Tibial artery (tissue), 4 donors: ENCODE data around the gene ITPRIPL1.

Experiments used
- DNase-seq, 2 donors: peaks; one replicate each; pipeline ENCODE4 v3.0.0-alpha.2; 2019
- H3K27ac ChIP-seq, 2 donors: fragments of 200-600 bp; sonication (generic) in 1 of 2; 1 replicate in 1 of 2; 2 replicates in 1 of 2; pipeline ENCODE4 v1.5.1; 2018 to 2019; ENCODE audit warnings: mild to moderate bottlenecking in 1 of 2
- H3K27me3 ChIP-seq, 2 donors: fragments of 200-600 bp; sonication (generic) in 1 of 2; one replicate each; pipeline versions ENCODE4 v1.5.1 to v1.6.0; 2016 to 2019
- H3K36me3 ChIP-seq, 3 donors: fragments of 200-600 bp; sonication (generic) in 2 of 3; one replicate each; pipeline ENCODE4 v1.5.1; 2016 to 2019; ENCODE audit warnings: mild to moderate bottlenecking in 2 of 3
- H3K4me1 ChIP-seq, 4 donors: fragments of 200-600 bp; sonication (generic) in 2 of 4; 1 replicate in 3 of 4; 2 replicates in 1 of 4; pipeline ENCODE4 v1.5.1; 2016 to 2019
- H3K4me3 ChIP-seq, 2 donors: fragments of 200-600 bp; sonication (generic) in 1 of 2; 1 replicate in 1 of 2; 2 replicates in 1 of 2; pipeline ENCODE4 v1.5.1; 2018 to 2019; ENCODE audit warnings: mild to moderate bottlenecking in 2 of 2
- H3K9me3 ChIP-seq, 3 donors: fragments of 200-600 bp; sonication (generic) in 1 of 3; one replicate each; pipeline ENCODE4 v1.5.1; 2016 to 2019
- CTCF ChIP-seq, 2 experiments: fragments of 200-600 bp in 1 of 2; fragments of 450-650 bp in 1 of 2; IDR thresholded peaks; one replicate each; pipeline ENCODE4 v1.5.1; 2017 to 2019; ENCODE audit warnings: antibody characterized with exemption in 2 of 2, mild to moderate bottlenecking in 1 of 2, moderate library complexity in 1 of 2
- intact Hi-C: fragments of 100-400 bp; cut with DNase I; formaldehyde crosslinking; loops from one replicate; pipeline ENCODE4 v1.15.0; 2023; ENCODE audit warnings: low total_unique reads

The ITPRIPL1 gene

GRCh38 chr2:96336873-96337272 lies 11.8 kb downstream of the ITPRIPL1 start:
- H3K4me3 ChIP-seq = no peak overlapping the region
- peaks cover 0 to 13% (median 5%) of the 10 kb centered on the region in 4 donors for H3K4me1 ChIP-seq
- intact Hi-C loops = no loop called here
- H3K36me3 ChIP-seq = no peaks in the 10 kb centered on the region
- no peaks in the 10 kb centered on the region for H3K9me3 ChIP-seq
- no peaks in the 10 kb centered on the region for H3K27me3 ChIP-seq
- no peak overlapping the region for H3K27ac ChIP-seq
- no peak for DNase-seq
- no peak for TF ChIP-seq CTCF (IDR thresholded peaks at IDR 0.05)

GRCh38 chr2:96340493-96341414 lies 15.6 kb downstream of the ITPRIPL1 start:
- H3K9me3 ChIP-seq = no peaks in the 10 kb centered on the region
- DNase-seq = no peak
- no peaks in the 10 kb centered on the region for H3K36me3 ChIP-seq
- H3K4me1 ChIP-seq = peaks cover 0 to 6% (median 3%) of the 10 kb centered on the region in 4 donors
- no peak overlapping the region for H3K27ac ChIP-seq
- H3K27me3 ChIP-seq = no peaks in the 10 kb centered on the region
- no peak overlapping the region for H3K4me3 ChIP-seq
- no peak for TF ChIP-seq CTCF (IDR thresholded peaks at IDR 0.05)
- intact Hi-C loops = no loop called here

GRCh38 chr2:96341641-96342040 lies 16.5 kb downstream of the ITPRIPL1 start:
- Histone ChIP-seq H3K36me3 (no peaks in the 10 kb centered on the region), H3K27ac (no peak overlapping the region), H3K4me1 (no peaks in the 10 kb centered on the region), H3K27me3 (no peaks in the 10 kb centered on the region), H3K9me3 (no peaks in the 10 kb centered on the region), H3K4me3 (no peak overlapping the region)
- intact Hi-C loops = no loop called here
- DNase-seq = no peak
- no peak for TF ChIP-seq CTCF (IDR thresholded peaks at IDR 0.05)

- H3K4me3 ChIP-seq = no peak overlapping the region
- DNase-seq = no peak
- H3K4me1 ChIP-seq = no peaks in the 10 kb centered on the region
- H3K36me3 ChIP-seq = no peaks in the 10 kb centered on the region
- no peak overlapping the region for H3K27ac ChIP-seq
- no peaks in the 10 kb centered on the region for H3K27me3 ChIP-seq
- TF ChIP-seq CTCF (IDR thresholded peaks at IDR 0.05) = no peak
- intact Hi-C loops = no loop called here
- H3K9me3 ChIP-seq = no peaks in the 10 kb centered on the region
Observed at GRCh38 chr2:96342085-96342484, 17.0 kb downstream of the ITPRIPL1 start.

- no peaks in the 10 kb centered on the region for H3K27me3 ChIP-seq
- intact Hi-C loops = no loop called here
- no peaks in the 10 kb centered on the region for H3K9me3 ChIP-seq
- no peak overlapping the region for H3K27ac ChIP-seq
- DNase-seq = no peak
- H3K4me1 ChIP-seq = no peaks in the 10 kb centered on the region
- no peaks in the 10 kb centered on the region for H3K36me3 ChIP-seq
- TF ChIP-seq CTCF (IDR thresholded peaks at IDR 0.05) = no peak
- no peak overlapping the region for H3K4me3 ChIP-seq
Observed at GRCh38 chr2:96344011-96344410, 18.9 kb downstream of the ITPRIPL1 start.
